GM19455 (cell line): ENCODE measurements around the gene TENM4.

ENCODE experiments used
- ATAC-seq: cut with Tn5 transposase; IDR thresholded peaks from one replicate; pipeline ENCODE4 v1.9.1; 2021; ENCODE audit not compliant: unreplicated experiment

TENM4 gene

DNA sequence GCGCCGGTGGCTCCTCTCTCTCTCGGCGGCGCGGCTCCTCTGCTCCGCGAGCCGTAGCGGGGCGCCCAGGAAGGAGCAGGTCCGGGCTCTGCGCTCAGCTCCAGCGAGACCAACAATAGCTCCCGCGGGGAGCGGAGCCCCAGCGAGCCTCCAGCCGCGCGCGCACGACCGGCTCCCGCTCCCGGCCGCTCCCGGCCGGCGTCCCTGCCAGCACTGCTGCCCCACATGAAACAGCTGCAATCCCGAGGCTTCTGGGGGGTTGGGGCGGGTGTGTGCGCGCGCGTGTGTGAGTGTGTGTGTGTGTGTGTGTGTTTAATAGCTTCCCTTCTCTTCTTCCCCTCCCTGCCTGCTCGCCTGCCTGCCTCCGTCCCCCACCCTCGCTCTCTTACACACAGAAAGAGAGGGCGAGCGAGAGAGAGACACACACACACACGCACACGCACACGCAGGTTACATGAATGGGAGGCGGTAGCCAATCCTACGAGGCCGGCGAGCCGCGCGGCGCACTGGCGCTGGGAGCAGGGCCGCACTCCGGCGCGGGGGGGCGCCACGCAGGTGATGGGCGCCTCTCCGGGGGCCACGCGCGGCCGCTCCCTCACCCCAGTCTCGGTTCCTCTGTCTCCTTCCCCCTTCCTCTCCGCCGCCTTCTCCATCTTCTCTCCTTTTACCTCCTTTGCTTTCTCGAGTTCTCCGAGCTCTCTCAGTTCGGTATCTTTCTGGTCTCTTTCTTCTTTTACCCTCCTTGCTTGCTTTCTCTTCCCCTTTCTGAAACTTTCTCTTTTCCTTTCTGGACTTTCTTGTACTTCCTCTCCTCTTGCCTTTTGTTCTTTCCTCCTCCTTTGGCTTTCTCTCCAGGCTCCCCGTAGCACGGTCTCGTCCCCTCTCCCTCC, at the start of gene TENM4:
TENM4 (minus strand) TSS at position 460 of the 890 bp plus-strand sequence. CDS start 371,086 bp downstream, outside the sequence.
- ATAC-seq, result no peak

GRCh38 chr11:79488286-79488685, 47.5 kb upstream of the TENM4 start:
- ATAC-seq, result no peak

DNA sequence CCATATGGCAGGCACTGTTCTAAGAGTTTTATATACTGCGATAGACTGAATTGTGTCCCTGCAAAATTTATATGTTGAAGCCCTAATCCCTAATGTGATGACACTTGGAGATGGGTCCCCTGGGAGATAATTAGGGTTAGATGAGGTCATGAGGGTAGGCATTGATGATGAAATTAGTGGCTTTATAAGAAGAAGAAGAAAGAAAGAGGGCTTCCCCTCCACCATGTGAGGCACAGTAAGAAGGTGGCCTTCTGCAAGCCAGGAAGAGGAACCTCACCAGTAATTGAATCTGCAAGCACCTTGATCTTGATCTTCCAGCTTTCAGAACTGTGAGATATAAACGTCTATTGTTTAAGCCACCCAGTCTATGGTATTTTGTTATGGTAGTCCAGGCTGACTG, 46.6 kb upstream of the TENM4 start:
- ATAC-seq, result no peak

GRCh38 chr11:79486242-79486984, 45.6 kb upstream of the TENM4 start:
- ATAC-seq, result no peak

DNA sequence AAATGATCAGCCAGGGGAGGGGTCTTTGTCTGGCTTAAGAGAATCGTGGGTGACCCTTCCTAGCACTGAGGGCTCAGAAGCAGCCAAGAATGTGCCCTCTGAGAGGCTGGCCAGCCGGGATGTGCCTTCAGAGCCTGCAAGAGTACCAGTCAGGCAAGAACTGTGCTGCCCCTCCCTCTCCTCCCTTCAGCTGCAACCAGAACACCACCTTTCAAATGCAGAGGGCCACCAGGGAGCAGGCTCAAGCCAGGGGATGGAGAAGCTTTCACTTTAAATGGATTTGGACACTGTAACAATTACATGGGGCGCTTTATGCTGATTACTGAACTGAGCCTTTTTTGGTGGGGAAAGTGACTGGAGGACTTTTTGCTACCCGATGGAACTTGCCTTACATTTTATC, 44.9 kb upstream of the TENM4 start:
- ATAC-seq, result no peak

GRCh38 chr11:79484872-79485271, 44.0 kb upstream of the TENM4 start:
- no peak for ATAC-seq

DNA sequence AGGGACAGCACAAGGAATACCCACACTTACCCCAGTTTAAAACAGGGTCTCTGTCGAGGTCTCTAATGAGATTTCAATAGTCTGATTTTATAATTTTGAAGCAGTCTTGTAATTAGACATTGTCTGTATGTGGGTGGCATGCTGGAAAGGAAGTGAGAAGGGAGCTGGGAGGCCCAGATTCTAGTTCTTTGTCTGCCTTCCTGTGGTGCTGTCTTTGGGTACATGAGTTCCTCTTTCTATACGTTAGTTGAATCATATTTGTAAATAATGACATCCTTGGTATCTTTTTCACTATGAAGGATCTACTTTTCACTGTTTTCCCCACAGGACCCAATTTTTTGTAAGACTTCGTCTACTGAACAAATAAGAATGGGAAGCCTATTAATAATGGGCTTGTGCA, 42.0 kb upstream of the TENM4 start:
- peak; percentile 95 for ATAC-seq

- ATAC-seq, result no peak
Measured at GRCh38 chr11:79481795-79482194, 41.0 kb upstream of the TENM4 start.

- no peak for ATAC-seq
Measured at GRCh38 chr11:79480864-79481263, 40.0 kb upstream of the TENM4 start.

DNA sequence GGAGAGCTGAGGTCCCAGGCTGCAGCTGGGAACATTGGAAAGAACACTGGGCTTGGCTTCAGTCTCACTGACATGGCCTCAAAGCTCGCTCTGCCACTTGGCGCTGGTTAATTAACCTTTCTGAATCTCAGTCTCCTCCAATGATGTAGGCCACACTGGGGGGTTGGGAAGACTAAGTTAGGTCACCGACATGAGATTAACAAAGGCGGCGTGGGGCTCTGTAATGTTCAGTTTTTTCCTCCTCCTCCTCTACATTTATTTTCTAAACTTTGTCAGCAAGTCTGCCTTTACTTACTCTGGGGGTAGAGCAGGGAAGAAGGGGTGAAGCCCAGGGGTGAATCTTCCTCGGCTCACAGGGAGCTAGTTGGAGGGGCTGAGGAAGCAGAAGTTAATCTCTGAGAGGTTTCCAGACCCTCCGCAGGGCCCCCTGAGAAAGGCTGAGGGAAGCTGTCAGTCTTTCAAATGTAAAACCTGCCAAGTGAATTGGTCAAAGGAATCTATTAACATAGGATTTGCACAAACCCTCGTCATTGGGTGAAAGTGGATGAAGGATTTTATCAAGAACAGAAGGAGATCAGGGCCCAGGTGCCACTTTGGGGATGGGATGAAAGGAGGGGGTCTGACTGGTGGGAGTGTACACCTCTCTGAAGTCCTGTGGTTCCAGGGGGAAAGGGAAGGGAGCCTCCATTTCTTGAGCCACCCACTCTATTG, 32.1 kb upstream of the TENM4 start:
- no peak for ATAC-seq

- ATAC-seq, result no peak
Measured at GRCh38 chr11:79471071-79471844, 30.4 kb upstream of the TENM4 start.

DNA sequence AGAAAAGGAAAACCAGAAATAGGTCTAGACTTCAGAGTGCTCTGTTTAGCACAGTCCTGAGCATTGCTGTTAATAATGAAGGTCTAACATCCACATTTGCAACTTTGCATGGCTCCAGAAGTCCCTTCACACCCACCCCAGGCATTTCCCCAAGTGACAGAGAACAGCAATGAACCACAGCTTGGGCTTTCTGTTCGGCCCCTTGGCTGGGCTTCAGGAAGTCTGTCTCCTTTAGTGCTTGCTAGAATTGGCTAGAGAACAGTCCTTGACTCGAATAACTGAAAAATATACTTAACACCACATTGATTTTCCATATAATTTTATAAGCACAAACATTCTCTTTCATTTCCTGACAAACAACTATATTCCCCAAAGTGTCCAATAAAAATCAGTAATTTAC, 29.3 kb upstream of the TENM4 start:
- ATAC-seq, result no peak

DNA sequence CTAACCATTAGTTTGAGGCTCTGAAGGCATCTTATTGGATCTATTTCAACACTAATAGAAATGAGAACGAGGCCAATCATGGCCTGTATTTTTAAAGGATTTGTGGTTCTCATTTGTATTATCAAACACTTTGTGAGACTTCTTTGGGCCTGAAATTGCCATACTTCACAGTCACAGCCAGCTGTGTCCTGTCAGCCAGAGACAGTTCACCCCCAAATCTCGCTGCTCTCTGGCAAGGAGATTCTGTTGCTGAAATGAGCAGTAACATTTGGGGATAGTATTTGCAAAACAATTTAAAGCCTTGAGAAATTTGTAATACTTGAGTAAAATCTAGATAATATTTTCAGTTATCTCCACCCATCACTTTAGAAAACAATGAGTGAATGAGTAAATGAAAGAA, 26.9 kb upstream of the TENM4 start:
- no peak for ATAC-seq

GRCh38 chr11:79466411-79466810, 25.6 kb upstream of the TENM4 start:
- ATAC-seq, result no peak

- no peak for ATAC-seq
Measured at GRCh38 chr11:79465160-79465559, 24.3 kb upstream of the TENM4 start.

- ATAC-seq, result no peak
Measured at GRCh38 chr11:79461666-79462645, 21.1 kb upstream of the TENM4 start.

DNA sequence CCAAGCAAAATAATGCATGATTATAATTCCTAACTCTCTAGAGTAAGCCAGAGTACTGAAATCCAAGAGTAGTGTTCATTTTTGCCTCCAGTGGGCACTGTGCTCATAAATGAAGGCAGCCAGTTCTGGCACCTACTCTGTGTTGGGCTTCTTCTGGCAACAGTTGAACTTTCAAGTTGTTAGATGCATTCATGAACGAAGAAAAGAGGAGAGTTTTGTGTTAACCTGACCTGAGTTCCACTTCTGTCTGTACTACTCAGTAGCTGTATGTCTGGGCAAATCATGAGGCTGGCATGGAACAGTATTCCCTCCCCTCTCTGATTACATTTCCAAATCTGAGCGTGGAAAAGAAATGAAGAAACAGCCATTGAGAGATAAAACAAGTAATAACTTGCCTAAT, 20.3 kb upstream of the TENM4 start:
- ATAC-seq, result peak; percentile 81

DNA sequence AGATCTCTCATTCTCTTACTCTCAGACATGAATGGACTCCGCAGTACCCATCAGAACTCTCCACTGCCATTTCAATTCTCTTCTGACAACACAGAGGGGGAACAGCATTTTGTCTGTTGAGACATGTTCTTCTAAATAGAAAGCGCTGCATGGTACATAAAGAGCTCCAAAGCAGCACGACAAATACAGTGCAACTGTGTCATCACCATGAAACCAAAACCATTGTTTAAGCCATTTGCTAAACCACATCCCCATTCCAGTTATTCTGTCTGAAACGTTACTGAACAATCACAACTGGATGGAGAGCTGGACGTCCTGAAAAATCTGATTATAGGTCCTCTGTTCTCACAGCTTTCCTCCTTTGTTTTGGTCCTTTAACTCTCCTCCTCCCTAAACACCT, 17.9 kb upstream of the TENM4 start:
- no peak for ATAC-seq

GRCh38 chr11:79456501-79456900, 15.7 kb upstream of the TENM4 start:
- no peak for ATAC-seq

DNA sequence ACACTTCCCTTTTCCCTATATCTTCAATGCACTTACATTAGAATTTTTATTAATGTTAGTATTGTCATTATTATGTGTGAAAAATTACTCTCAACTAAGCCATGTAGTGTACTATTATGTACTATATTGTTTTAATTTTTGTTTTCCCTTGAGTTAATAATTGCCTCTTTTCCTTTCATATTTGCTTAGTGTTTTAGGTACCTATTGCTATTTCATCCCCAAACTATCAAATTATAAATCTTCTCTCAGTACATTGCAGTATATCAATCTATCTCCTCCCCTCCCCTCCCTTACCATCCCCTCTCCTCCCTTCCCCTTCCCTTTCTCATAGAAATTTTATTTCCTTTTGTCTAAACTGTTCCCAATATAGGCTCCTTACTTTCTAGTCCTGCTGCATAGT, 12.8 kb upstream of the TENM4 start:
- ATAC-seq, result no peak
